ELF-1 (cell line): Measurements from ENCODE around the gene CSF1.

ENCODE experiments used
- DNase-seq: peaks from one replicate; pipeline ENCODE4 v3.0.0-alpha.2; 2016; ENCODE audit warnings: low read depth, low spot score

The CSF1 gene

GRCh38 chr1:109977657-109978378 is 67.2 kb downstream of the CSF1 start:
- DNase-seq: no peak

- DNase-seq: no peak
Measured at GRCh38 chr1:109978761-109979488, 68.3 kb downstream of the CSF1 start.

- DNase-seq: no peak
Measured at GRCh38 chr1:109979489-109980091, 68.9 kb downstream of the CSF1 start.
